SK-N-MC (cell line): ENCODE measurements around the gene USP20.

Experiments
- EZH2 ChIP-seq: fragments of 200-600 bp; sonication (generic); IDR thresholded peaks from one replicate; pipeline ENCODE4 v1.6.1; 2017; ENCODE audit warnings: antibody characterized with exemption
- FOXP2 ChIP-seq: optimal IDR thresholded peaks from 2 replicates; pipeline ENCODE3; 2011; ENCODE audit warnings: mild to moderate bottlenecking, moderate library complexity; ENCODE audit not compliant: insufficient read depth; ENCODE audit errors: extremely low read length, control extremely low read depth
- POLR2AphosphoS5 ChIP-seq: IDR thresholded peaks from 2 replicates; pipeline ENCODE4 v1.6.1; 2012; ENCODE audit warnings: mild to moderate bottlenecking, low read depth, low read length, borderline replicate concordance

DNA sequence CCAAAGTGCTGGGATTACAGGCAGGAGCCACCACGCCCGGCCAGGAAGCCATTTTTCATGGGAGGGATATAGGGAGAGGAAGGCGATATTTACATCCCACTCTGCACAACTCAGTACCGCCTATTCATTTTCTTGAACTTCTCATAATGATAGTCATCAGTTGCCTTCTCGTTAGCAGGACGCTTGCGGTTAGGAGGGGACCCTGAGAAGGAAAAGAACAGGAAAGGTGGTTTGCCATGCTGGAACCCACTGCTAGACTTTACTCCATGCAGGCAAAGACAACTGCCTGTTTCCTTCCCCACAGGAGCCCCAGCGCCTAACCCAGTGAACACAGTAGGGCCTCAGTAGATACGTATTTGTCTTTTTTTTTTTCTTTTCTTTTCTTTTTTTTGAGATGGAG lies 7.2 kb upstream of the USP20 start:
- TF ChIP-seq FOXP2 (no peak), EZH2 (no peak), POLR2AphosphoS5 (no peak)
